Muscle of back (tissue), 11 donors: Measurements from ENCODE around the gene TM2D1. TPM values are rescaled to one million over a fixed set of nuclear protein-coding genes. Genes with fewer than 3 reads are reported as not detected.
"Not testable (repeated sequence)": the region's sequence is repeated elsewhere in the genome, so short reads cannot be mapped to it uniquely, and the experiment has no call there.

Experiments used
- DNase-seq, 3 donors: peaks; one replicate each; pipeline versions ENCODE4 v3.0.0 to v3.0.0-alpha.2; 2013
- polyA plus RNA-seq, 10 donors: library from polyadenylated mRNA; unstranded; fragments of 120-200 nt; gene quantifications; one replicate each; pipeline ENCODE4 v1.2.1, GENCODE V29; 2013; ENCODE audit not compliant: insufficient read length in 10 of 10

TM2D1 gene
- polyA plus RNA-seq, 10 donors, result 51.7 to 65.5 (median 56.3) TPM

GRCh38 chr1:61727544-61727943 is 2.6 kb upstream of the TM2D1 start:
- no peak for DNase-seq

- DNase-seq, result no peak
Measured at GRCh38 chr1:61724506-61724812, 482 bp downstream of the TM2D1 start.

DNA sequence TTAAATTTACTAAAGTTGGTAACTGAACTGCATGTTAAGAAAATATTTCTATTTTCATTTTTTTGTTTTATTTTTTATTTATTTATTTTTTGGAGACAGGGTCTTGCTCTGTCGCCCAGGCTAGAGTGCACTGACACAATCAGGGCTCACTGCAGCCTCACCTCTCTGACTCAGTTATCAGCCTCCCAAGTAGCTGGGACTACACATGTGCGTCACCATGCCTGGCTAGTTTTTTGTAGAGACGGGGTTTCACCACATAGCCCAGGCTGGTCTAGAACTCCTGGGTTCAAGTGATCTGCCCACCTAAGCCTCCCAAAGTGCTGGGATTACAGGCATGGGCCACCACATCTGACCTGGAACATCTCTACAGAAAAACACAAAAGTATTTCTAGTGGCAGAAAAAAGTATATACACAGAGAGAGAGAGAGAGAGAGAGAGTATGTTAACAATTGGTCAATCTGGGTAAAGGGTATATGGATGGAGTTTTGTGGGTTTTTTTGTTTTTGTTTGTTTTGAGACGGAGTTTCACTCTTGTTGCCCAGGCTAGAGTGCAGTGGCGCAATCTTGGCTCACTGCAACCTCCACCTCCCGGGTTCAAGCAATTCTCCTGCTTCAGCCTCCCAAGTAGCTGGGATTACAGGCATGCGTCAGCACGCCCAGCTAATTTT is 5.8 kb downstream of the TM2D1 start:
- not testable (repeated sequence) for DNase-seq

DNA sequence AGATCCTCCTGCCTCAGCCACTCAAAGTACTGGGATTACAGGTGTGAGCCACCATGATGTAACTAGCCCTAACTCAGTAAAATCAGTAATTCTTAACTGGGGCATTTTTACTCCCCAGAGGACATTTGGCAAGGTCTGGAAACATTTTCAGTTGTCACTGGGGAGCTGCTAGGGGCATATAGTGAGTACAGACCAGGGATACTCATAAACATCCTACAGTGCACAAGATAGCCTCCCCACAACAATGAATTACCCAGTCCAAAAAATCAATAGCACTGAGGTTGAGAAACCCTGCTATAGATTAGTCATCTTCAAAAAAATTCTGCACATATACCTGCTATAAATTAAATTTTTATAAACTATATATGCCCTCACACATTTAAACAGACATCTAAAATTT is 13.0 kb downstream of the TM2D1 start:
- no peak for DNase-seq

DNA sequence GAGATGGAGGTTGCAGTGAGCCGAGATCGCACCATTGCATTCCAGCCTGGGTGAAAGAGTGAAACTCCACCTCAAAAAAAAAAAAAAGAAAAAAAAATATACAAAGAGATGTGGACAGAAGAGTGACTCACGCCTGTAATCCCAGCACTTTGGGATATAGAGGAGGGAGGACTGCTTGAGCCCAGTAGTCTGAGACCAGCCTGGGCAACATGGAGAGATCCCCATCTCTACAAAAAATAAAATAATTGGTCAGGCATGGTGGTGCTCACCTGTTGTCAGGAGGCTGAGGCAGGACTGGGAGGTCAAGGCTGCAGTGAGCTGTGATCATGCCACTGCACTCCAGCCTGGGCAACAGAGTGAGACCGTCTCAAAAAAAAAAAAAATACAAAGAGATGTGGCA is 13.7 kb downstream of the TM2D1 start:
- not testable (repeated sequence) for DNase-seq

DNA sequence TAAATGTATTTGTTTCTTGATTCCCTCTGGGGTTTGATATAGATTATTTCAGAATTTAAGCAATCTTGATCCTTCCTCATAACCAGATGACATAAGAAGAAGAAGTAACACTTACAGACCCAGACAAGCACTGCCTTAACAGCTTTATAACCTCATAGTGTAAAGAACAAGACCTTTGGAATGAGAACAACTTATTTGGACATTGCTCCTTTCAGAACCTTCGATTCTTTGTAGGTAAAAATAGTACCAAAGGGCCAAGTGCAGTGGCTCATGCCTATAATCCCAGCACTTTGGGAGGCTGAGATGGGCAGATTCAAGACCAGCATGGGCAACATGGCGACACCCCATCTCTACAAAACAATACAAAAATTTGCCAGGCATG is 15.0 kb downstream of the TM2D1 start:
- no peak for DNase-seq

DNA sequence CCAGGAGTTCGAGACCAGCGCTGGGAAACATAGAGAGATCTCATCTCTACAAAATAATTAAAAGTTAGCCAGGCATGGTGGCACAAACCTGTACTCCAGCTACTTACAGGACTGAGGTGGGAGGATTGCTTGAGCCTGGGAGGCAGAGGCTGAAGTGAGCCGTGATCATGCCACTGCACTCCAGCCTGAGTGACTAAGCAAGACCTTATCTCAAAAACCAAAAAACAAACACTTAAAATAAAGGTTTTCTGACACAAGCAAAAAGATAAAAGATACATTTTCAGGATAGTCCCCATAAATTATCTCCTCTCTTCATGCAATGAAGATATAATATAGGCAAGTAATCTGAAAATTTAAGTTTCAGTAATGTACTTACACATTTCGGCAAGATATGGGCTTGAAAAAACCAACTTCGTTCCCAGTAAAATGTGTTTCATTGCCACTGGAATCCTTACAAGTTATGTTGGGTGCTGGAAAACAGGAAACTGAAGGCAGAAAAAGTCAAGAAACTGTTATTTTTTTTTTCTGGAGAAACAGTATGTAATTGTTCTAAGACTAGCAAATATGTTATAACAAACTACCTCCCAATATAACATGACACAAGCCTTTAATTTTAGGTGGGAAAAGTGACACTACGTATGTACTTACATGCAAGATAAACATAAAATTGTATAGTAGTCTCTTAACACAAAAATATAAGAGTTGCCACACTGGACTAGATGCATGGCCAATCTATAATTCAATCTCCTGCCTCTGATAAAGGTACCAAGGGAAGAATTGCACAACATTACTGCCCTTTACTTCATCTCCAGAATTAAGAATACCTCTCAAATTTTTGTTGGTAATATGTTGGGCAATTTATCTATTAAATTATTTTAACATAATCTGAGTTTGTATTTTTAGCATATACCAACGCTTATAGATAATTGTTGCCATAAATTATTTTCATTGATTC is 15.7 kb downstream of the TM2D1 start:
- no peak for DNase-seq

DNA sequence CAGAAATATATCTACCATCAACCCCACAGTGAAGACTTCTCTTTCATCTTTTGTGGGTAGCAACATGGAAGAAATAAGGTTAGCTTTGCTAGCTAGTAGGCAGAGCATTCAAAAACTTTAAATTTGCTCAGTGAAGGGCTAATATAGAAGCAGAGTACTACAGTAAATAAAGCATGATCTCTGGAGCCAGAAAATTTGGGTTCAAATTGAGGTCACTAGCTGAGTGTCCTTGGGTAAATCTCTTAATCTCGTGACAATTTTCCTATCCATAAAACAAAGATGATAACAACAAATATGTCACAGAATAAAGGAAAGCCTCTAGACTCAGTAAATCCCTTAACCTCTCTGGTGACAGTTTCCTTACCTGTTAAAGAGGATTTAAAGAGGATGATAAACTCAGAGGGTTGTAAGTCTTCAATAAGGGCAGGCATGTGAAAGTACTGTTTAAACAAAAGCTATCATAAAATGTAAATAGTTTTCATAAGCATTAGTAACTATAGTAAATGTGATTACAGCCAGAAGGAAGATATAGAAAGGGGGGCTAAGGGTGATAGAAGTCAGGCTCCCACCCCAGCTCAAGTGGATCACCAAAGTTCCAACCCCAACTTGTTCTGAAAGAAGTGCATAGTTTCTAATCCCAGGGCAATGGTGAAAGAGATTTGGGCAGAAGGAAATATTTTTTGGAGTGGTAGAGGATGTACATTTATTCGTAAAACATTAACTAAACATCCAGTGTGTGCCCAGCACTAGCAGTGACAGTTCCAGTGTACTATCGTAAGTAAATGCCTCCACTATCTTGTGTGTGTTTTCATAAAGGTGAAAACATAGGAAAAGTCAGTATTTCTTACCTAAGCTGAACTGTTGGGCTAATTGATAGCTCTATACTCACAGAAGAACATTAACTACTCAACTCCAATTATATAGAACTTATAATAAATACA is 24.8 kb downstream of the TM2D1 start:
- peak in 2 of 3 donors; percentile 2 to 28 for DNase-seq

GRCh38 chr1:61692155-61692800 is 32.7 kb downstream of the TM2D1 start:
- peak in 1 of 3 donors; percentile 11 for DNase-seq

DNA sequence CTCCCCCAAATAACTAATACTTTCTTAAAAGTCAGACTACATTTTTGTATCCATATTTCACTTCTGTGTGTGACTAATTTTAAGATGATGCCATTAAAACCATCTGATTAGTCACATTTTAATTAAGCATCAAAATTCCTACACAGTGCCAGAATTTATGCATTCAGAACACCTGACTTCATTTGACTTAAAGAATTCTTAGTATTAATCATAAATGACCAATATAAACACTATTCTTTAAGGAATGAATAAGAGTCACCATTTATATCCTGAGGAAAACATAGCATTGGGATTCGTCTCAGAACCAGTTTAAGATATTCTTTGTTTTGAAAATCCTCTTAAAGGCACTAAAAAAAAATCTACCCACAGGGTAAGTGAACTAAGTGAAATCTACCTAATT is 37.0 kb downstream of the TM2D1 start:
- no peak for DNase-seq

DNA sequence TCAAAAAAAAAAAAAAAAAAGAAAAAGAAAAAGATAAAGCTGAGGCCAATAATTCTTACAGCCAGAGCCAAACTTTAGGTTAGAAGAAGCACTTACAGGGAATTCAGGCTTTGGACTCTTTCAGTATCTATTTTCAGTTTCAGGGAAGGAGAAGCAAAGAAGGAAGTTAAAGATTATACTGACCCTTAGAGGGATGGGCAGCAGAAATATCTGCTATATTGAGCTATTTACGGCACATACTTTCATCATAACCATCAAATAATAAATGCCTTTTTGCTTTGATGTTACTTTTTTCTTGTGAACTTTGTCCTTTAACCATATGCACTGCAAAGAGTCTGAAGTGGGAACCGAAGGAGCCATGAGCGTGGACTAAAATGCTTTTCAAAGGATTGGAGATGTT is 42.0 kb downstream of the TM2D1 start:
- DNase-seq, result no peak

DNA sequence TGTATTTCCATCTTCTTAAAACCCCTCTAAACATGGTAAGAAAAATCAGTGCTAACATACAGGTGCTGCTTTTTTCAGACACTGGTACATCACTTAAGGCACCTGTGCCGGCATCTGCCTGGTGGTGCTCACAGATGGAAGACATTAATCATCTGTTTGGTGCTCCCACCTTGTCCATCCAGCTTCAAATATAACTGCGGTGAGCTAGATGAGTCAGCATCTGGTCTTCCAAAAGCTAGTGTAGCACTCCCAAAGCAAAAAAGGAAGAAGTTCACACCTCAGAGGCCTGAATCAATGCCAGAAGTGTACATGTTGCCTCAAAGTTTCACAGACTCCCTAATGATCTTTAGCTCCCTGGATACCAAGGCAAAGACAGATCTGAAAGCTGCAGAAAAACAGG is 44.4 kb downstream of the TM2D1 start:
- no peak for DNase-seq

DNA sequence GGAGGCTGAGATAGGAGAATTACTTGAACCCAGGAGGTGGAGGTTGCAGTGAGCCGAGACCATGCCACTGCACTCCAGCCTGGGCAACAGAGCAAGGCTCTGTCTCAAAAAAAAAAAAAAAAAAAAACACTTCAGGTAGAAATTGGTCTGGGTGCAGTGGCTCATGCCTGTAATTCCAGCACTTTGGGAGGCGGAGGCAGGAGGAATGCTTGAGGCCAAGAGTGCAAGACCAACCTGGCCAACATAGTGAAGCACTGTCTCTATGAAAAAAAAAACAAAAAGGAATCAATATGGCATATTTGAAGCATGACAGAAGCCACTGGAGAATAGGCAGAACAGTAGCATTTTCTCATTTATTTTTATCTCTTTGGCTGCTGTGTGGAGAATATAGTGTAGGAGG is 48.1 kb downstream of the TM2D1 start:
- not testable (repeated sequence) for DNase-seq

GRCh38 chr1:61674221-61674620 is 50.7 kb downstream of the TM2D1 start:
- no peak for DNase-seq

DNA sequence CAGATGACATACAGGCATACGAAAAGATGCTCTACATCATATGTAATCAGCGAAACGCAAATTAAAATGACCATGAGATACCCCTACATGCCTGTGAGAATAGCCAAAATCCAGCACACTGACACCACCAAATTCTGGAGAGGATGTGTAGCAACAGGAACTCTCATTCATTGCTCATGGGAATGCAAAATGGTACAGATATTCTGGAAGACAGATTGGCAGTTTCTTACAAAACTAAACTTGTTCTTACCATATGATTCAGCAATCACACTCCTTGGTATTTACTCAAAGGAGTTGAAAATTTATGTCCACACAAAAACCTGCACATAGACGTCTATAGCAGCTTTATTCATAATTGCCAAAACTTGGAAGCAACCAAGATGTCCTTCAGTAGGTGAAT is 52.6 kb downstream of the TM2D1 start:
- DNase-seq, result no peak

DNA sequence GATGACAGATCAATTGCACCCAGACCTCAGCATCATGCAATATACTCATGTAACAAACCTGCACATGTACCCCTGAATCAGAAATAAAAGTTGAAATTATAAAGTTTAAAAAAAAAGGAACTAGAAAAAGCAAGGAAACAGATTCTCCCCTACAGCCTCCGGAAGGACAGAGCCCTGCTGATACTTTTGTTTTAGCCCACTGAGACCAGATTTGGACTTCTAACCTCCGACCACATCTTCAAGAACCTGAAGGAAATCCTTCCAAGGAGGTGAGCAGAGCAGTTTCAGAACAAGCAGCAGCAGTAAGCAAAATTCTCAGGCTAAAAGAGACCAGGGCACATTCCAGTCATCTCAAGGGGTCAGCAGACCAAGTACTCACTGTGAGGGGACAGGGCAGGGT is 54.5 kb downstream of the TM2D1 start:
- no peak for DNase-seq

DNA sequence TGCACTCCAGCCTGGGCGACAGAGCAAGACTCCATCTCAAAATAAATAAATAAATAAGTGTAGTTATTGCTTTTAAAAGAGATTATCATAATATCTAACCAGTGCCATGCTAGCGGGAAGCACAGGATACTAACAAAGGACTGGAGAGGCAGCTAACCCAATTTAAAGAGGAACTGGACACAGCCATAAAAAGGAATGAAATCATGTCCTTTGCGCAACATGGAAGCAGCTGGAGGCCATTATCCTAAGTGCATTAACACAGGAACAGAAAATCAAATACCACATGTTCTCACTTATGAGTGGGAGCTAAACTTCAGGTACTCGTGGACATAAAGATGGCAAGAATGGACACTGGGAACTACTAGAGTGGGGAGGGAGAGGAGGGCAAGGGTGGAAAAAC is 54.9 kb downstream of the TM2D1 start:
- no peak for DNase-seq

GRCh38 chr1:61659061-61659460 is 65.9 kb downstream of the TM2D1 start:
- DNase-seq, result no peak

DNA sequence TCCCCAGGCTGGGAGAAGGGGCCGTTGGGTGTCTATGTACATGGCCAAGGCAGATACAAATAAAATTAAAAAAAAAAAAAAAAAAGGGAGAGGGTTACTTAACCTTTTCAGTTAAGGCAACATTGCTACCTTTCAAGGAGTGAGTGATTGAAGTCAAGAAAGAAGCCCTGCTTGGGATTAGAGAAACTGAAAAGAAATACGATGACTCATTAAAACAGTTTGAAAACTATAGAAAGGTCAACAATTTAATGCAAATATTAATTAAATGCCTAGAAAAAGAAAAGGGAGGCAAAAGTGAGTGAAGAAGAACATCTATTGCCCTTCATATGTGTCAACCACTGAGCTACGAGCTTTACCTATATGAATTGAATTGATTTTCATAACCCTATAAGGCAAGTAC is 69.5 kb downstream of the TM2D1 start:
- no peak for DNase-seq

DNA sequence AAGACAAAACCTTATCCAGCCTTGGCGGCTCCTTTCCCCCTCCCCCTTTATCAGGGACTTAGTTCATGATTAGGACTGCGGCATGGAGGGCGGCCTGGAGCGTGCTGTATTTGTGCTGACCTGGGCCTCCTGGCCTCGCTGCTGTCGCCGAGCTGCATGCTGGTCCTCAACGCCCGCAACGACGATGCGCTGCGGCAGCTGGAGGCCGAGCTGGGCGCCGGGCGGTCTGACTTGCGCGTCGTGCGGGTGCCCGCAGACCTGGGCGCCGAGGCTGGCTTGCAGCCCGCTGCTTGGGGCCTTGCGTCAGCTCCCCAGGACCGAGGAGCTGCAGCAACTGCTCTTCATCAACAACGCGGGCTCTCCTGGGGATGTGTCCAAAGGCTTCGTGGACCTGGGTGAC is 70.9 kb downstream of the TM2D1 start:
- no peak for DNase-seq

- no peak for DNase-seq
Measured at GRCh38 chr1:61648983-61649742, 75.8 kb downstream of the TM2D1 start.
